GM18502 (cell line): ENCODE measurements around the gene GNPTAB.
A peak's percentile ranks its signal among the peaks of the same experiment; 100 is the strongest.
"Not testable (repeated sequence)": the region's sequence is repeated elsewhere in the genome, so short reads cannot be mapped to it uniquely, and the experiment has no call there.

Experiments used
- ATAC-seq: cut with Tn5 transposase; IDR thresholded peaks from one replicate; pipeline ENCODE4 v1.9.1; 2021; ENCODE audit warnings: mild to moderate bottlenecking; ENCODE audit not compliant: unreplicated experiment, poor library complexity

GNPTAB gene

GRCh38 chr12:101854747-101855146, 24.0 kb upstream of the GNPTAB start:
- ATAC-seq = peak; percentile 51

DNA sequence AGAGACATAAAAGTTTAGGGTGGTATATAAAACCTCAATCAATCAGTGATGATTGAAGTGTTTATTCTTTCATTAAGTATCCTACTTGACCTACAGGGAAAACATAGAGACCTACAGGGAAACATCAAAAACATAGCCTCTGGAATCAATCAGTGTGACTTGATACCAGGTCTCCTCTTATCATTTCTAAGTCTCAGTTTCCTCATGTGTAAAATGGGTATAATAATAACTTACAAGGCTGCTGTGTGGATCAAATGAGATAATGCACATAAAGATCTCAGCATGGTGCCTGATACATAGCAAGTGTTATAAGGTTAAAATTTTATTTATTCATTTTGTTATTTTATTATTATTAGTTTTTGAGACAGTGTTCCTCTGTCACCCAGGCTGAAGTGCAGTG, 22.2 kb upstream of the GNPTAB start:
- no peak for ATAC-seq

GRCh38 chr12:101850199-101850598, 19.4 kb upstream of the GNPTAB start:
- peak; percentile 46 for ATAC-seq

- ATAC-seq = no peak
These were observed 16.6 kb upstream of the GNPTAB start for GRCh38 chr12:101847325-101847724.

GRCh38 chr12:101845137-101845711, 14.5 kb upstream of the GNPTAB start:
- no peak for ATAC-seq

GRCh38 chr12:101841069-101841468, 10.3 kb upstream of the GNPTAB start:
- no peak for ATAC-seq

GRCh38 chr12:101839324-101840283, 8.8 kb upstream of the GNPTAB start:
- peak; percentile 19 for ATAC-seq

DNA sequence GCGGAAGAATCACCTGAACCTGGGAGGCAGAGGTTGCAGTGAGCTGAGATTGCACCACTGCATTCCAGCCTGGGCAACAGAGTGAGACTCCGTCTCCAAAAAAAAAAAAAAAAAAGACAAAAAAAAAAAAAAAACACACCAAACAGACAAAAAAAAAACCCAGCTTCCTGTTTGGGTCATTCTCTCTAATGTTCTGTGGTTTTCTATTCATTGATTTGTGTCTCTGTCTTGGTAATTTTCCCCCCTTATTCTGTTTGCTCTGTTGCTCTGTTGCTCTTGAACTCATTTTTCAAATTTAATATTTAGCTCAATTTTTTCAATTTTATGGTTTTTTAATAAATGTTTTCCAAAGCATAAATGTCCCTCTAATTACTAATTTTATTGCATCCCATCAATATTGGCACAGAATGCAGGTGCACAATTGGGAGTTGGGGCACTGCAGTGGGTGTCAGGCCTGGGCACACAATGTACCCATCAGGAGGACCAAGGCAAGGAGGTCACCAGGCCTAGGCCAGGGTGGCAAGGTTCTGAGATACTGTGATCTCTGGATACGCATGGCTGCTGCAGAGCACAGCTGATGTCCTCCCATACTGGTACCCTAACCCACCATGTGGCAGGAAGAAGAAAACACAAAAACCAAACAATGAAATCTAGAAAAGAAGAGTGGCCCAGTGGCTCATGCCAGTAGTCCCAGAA, 8.0 kb upstream of the GNPTAB start:
- ATAC-seq = peak; percentile 62

DNA sequence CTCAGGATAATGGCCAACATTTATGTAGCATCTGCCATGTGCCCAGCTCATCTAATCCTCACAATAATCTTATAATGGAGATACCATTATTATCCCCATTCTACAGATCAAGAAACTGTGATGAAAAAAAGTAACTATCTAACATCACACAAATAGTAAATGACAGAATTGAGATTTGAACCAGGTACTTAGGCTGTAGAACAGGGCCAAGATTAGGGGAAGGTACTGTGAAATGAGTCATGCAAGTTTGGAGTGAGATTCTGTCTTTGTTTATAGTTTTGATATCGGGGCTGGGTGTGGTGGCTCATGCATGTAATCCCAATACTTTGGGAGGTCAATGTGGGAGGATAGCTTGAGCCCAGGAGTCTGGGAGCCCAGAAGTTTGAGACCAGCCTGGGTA, 1.3 kb upstream of the GNPTAB start:
- ATAC-seq = no peak

GRCh38 chr12:101829639-101830366, 956 bp downstream of the GNPTAB start:
- ATAC-seq = no peak

DNA sequence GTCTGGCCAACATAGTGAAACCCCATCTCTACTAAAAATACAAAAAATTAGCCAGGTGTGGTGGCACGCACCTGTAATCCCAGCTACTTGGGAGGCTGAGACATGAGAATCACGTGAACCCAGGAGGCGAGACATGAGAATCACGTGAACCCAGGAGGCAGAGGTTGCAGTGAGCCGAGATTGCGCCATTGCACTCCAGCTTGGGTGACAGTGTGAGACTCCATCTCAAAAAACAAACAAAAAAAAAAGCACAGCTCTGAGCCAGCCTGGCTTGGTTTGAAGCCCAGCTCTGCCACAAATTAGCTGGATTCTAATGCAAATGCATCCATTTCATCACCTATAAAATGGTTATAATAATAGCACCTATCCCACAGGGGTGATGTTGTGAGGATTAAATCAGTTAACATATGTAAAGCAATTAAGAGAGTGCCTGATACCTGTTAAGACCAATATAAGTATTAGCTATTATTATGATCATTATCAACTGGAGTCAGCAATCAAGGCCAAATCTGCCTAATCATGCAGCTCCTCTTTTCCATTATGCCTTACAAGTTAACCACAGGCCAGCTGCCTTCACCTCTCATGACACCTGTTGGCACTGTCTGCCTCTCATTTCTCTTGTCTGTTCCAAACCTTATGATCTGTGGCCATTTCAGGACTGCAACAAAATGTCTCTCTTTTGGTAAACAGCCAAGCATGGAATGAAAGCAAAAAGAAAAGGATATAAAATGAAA, 2.1 kb downstream of the GNPTAB start:
- no peak for ATAC-seq

DNA sequence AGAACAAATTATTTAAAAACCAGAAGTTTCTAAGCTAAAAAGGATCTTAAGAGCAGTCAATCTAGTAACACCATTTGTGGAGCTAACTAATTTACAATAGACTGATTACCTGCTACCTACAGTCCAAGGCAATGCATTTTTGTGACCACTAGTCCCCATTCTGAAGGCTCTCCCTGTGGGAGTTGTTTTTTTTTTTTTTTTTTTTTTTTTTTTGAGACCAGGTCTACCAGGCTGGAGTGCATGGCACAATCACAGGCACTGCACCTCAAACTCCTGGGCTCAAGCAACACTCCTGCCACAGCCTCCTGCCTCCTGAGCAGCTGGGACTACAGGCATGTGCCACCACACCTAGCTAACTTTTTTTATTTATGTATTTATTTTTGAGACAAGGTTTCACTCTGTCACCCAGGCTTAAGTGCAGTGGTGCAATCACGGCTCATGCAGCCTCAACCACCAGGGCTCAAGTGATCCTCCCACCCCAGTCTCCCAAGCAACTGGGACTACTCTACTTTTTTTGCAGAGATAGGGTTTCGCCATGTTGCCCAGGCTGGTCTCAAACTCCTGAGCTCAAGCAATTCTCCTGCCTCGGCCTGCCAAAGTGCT, 3.9 kb downstream of the GNPTAB start:
- no peak for ATAC-seq

GRCh38 chr12:101824831-101825230, 5.9 kb downstream of the GNPTAB start:
- ATAC-seq = no peak

GRCh38 chr12:101823891-101824290, 6.9 kb downstream of the GNPTAB start:
- ATAC-seq = peak; percentile 85

DNA sequence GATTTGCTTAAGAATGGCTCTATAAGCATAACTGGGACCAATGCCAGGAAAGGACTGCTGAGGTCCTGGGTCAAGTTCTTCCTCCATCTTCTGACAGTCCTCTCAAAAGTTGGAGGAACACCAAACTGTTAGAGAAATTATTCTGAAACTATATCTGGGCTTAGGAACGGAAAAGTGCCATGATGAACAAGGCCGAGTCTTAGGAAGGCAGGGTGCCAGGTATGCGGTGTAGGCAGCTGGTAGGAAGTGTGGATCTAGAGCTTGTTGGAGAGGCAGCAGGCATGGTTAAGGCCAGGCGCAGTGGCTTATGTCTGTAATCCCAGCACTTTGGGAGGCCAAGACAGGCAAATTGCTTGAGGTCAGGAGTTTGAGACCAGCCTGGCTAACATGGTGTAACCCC, 7.7 kb downstream of the GNPTAB start:
- no peak for ATAC-seq

DNA sequence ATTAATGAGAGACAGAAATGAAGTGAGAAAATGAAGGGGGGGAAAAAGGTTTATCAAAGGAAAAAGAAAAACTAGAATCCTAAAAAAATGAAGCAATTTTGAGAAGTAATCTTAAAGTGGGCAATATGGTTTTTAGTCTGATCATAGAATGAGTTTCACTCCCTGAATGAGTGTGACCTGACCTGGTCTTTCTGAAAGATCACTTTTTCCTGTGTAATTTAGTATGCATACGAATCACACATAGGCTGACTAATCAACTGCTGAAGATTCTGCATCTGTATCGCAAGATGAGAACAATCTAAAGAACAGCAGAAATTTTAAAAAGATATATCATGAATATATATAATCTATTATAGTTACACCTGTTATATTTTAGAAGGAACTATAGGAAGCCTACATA, 11.3 kb downstream of the GNPTAB start:
- ATAC-seq = peak; percentile 61

- not testable (repeated sequence) for ATAC-seq
These were observed 12.1 kb downstream of the GNPTAB start for GRCh38 chr12:101818689-101819088.

DNA sequence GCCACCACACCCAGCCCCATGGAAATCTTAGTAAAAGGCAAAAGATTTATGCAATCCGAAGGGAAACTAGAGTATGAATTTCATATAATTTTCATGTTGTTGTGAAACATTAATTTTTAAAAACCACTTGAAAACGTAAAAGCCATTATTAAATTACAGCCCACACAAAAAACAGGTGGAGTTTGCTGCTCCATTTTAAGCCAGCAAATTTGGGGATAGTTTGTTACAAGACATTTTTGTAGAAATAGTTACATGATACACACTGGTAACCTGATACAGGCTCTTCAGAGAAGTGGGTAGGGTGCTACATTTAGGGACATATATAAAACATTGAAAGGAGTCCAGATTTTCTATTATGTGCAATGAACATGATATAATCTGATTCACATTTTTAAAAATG, 17.6 kb downstream of the GNPTAB start:
- ATAC-seq = no peak

GRCh38 chr12:101812716-101813115, 18.0 kb downstream of the GNPTAB start:
- ATAC-seq = not testable (repeated sequence)
